Measurements from ENCODE around the gene GUCY1B1.

GUCY1B1 gene

GRCh38 chr4:155758481-155759371 lies at the start of gene GUCY1B1:
Gene GUCY1B1 (plus strand): TSS chr4:155759021. CDS start chr4:155759141, 120 bp downstream.
- DNase-seq = peak; percentile 59

GRCh38 chr4:155709918-155710317 lies 48.9 kb upstream of the GUCY1B1 start:
- no peak for DNase-seq

GRCh38 chr4:155711556-155711955 lies 47.3 kb upstream of the GUCY1B1 start:
- DNase-seq = no peak

- no peak for DNase-seq
Measured at GRCh38 chr4:155712846-155713245, 46.0 kb upstream of the GUCY1B1 start.

GRCh38 chr4:155713911-155714310 lies 44.9 kb upstream of the GUCY1B1 start:
- DNase-seq = no peak

- no peak for DNase-seq
Measured at GRCh38 chr4:155722336-155722735, 36.5 kb upstream of the GUCY1B1 start.

- DNase-seq = no peak
Measured at GRCh38 chr4:155722816-155723499, 35.9 kb upstream of the GUCY1B1 start.

GRCh38 chr4:155724731-155725130 lies 34.1 kb upstream of the GUCY1B1 start:
- DNase-seq = no peak

- DNase-seq = no peak
Measured at GRCh38 chr4:155734065-155734464, 24.8 kb upstream of the GUCY1B1 start.

GRCh38 chr4:155734951-155735350 lies 23.9 kb upstream of the GUCY1B1 start:
- no peak for DNase-seq

GRCh38 chr4:155735496-155735895 lies 23.3 kb upstream of the GUCY1B1 start:
- no peak for DNase-seq

- no peak for DNase-seq
Measured at GRCh38 chr4:155738548-155738947, 20.3 kb upstream of the GUCY1B1 start.

GRCh38 chr4:155741546-155741945 lies 17.3 kb upstream of the GUCY1B1 start:
- no peak for DNase-seq

GRCh38 chr4:155742310-155743015 lies 16.4 kb upstream of the GUCY1B1 start:
- no peak for DNase-seq

- DNase-seq = no peak
Measured at GRCh38 chr4:155745984-155746383, 12.8 kb upstream of the GUCY1B1 start.

GRCh38 chr4:155748039-155748438 lies 10.8 kb upstream of the GUCY1B1 start:
- DNase-seq = no peak

GRCh38 chr4:155749041-155749440 lies 9.8 kb upstream of the GUCY1B1 start:
- no peak for DNase-seq

- no peak for DNase-seq
Measured at GRCh38 chr4:155751569-155751968, 7.3 kb upstream of the GUCY1B1 start.

GRCh38 chr4:155757745-155758265 lies 1.0 kb upstream of the GUCY1B1 start:
- no peak for DNase-seq

- DNase-seq = no peak
Measured at GRCh38 chr4:155759372-155760252, 791 bp downstream of the GUCY1B1 start.

GRCh38 chr4:155761047-155761446 lies 2.2 kb downstream of the GUCY1B1 start:
- no peak for DNase-seq

GRCh38 chr4:155761916-155762315 lies 3.1 kb downstream of the GUCY1B1 start:
- no peak for DNase-seq
